Renal cortex interstitium (tissue), 11 donors: ENCODE results near the gene GPLD1. TPM values are rescaled to one million over a fixed set of nuclear protein-coding genes. Genes with fewer than 3 reads are reported as not detected.

Experiments used
- DNase-seq, 11 donors: peaks; one replicate each; pipeline ENCODE4 v3.0.0-alpha.2; 2013; ENCODE audit warnings: low read depth in 9 of 11, low spot score in 4 of 11; ENCODE audit errors: extremely low read depth in 1 of 11
- polyA plus RNA-seq, 3 donors: library from polyadenylated mRNA; unstranded; fragments of 120-200 nt; gene quantifications; one replicate each; pipeline ENCODE4 v1.2.1, GENCODE V29; 2013; ENCODE audit not compliant: insufficient read length in 3 of 3

Gene GPLD1
- polyA plus RNA-seq, 3 donors: 3.0 to 4.0 (median 3.7) TPM

DNA sequence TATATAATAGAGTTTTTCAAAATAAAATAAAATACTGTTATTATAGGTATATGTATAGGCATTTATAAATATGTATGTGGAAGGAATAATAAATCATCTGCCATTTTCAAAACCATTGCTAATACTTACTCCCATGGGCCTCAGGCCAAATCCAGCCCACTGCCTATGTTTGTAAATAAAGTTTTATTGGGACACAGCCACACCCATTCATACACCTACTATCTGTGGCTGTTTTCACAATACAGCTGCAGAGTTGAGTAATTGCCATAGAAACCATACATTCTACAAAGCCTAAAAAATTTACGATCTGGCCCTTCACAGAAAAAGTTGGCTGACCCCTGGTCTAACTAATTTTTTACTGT is 14.9 kb upstream of the GPLD1 start:
- DNase-seq: no peak

DNA sequence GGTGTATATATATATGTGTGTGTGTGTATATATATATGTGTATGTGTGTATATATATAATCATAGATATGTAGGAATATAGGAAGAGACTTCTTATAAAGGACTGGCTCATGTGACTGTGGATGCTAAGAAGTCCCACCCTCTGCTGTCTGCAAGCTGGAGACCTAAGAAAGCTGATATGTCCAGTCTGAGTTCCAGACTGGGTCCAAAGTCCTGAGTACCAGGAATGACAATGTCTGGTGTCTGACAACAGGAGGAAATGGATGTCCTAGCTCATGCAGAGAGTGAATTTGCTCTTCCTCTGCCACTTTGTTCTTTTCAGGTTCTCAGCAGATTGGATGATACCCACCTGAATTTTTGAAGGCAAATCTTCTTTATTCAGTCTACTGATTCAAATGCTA is 12.5 kb upstream of the GPLD1 start:
- no peak for DNase-seq

DNA sequence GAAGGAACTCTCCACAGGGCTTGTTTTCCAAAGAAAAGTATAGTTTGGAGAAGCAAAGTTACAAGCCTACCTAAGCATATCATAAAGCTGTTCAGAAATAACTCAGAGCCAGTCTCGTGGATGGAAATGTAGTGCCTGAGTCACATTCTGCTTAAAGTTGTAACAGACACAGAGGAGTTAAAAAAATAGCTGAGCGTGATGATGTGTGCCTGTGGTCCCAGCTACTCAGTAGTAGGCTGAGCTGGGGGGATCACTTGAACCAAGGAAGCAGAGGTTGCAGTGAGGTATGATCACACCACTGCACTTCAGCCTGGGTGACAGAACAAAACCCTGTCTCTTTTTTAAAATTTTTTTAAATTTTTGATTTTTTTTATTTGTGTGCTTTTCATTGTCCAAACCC is 12.0 kb upstream of the GPLD1 start:
- no peak for DNase-seq

DNA sequence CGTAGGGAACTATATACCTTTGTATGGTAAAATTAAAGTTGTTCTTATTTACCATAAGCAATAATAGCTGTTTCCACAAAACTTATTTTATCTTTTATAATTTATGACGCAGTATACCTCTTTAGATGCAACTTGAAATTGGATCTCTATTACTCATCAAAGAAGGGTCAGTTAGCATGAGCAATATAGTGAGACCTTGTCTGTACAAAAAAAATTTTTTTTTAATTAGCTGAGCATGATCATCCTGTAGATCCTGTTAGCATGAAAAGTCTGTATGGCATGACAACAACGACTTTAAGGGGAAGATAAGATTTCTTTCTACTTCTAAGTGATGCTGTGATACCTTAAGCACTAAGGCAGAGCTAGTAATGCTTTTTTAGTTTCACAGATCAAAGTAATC is 11.3 kb upstream of the GPLD1 start:
- DNase-seq: no peak

DNA sequence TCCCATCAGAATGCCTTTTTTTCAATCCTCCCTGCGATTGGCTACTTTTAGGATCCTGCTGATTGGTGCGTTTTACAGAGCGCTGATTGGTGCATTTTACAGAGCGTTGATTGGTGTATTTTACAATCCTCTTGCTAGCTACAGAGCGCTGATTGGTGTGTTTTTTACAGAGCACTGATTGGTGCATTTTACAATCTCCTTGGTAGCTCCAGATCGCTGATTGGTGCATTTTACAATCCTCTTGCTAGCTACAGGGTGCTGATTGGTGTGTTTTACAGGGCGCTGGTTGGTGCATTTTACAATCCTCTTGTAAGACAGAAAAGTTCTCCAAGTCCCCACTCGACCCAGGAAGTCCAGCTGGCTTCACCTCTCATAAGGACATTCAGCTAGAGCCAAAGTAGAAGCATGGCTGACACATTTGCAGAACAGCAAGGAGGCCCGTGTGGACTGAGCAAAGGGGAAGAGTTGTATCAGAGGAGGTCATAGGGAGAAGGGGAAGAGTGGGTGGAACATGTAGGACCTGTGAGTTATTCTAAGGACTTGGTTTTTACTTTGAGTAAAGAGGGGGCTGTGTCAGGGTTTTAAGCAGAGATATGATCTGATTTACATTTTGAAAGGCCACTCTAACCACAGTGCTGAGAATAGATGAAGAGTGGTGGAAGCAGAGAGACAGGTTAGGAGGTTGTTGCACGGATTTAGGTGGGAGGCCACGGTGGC is 8.0 kb upstream of the GPLD1 start:
- no peak for DNase-seq

DNA sequence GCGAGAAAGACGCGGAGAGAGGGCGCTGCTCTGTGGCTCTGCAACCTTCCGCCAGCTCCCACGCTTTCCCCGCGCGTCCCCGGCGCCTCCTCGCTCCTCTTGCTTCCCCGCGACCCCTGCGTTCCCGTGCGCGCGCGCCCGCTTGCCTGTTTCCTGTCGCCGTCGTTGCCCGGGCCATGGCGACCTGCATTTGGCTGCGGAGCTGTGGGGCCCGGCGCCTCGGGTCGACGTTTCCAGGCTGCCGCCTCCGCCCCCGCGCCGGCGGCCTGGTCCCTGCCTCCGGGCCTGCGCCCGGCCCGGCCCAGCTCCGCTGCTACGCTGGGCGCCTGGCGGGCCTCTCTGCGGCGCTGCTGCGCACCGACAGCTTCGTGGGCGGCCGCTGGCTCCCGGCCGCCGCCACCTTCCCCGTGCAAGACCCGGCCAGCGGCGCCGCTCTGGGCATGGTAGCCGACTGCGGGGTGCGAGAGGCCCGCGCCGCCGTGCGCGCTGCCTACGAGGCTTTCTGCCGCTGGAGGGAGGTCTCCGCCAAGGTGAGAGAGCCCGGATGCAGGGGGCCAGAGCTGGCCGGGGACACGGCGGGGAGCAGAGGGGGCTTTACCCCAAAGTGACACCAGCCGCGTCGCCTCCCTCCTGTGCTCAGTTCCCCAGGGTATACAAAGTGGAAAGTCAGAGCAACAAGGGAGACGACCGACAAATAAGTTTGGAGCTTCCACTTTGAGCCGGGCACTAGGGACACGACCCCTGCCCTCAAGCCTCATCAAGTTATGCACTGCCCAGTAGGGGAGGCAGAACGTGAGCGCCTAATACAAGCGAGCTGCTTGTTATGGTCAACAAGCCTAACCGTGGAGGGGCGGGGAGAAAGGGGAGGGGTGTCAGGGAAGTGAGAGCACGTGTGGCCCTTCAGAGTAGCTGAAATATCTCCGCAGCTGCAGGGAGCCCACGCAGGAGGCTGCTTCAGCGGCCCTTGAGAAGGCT is 5.7 kb upstream of the GPLD1 start, which contains the start of gene ALDH5A1:
Gene ALDH5A1, plus strand, starts transcription at position 149 of the 975 bp plus-strand sequence. Its CDS starts 28 bp downstream, at position 177.
- peak; percentile 37 to 78 (median 70) for DNase-seq

DNA sequence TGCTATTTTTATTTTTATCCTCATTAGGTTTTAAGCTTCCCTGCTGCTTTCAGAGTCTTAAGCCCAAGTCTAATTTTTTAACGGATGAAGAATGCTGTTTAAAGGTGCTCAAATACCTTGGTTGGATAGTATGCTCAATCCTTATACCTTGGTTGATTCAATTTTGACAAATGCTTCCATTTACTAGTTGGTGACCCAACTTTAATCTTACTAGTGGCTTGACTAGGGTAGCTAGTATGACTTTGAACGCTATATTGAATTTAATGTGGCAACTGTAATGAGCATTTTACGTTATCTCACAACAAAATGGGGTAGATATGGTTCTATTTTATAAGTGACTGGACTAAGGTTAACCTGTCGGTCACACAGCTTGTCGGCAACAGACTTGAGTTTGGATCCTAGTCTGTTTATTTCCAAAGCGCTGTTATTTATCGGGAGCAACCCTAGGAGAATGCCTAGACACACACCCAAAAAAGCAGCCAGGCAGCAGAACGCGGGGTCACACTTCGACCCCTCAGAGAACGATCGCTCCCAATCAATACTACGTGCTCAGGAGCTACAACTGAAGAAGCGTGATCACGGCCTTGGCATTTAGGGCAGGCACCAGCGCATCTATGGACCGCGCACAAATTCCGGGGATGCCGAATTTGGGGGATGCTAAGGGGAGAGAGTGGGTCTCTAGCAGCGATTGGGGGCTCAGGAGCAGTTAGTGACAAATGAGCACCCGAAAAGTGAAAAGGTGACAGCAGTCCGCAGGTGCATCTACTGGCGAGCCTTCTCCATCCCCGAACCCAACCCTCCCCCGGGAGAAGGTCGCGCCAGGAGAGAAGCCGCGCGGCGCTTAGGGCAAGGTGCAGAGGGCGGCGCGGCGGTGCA is 4.8 kb upstream of the GPLD1 start:
- peak in 1 of 11 donors; percentile 4 for DNase-seq

DNA sequence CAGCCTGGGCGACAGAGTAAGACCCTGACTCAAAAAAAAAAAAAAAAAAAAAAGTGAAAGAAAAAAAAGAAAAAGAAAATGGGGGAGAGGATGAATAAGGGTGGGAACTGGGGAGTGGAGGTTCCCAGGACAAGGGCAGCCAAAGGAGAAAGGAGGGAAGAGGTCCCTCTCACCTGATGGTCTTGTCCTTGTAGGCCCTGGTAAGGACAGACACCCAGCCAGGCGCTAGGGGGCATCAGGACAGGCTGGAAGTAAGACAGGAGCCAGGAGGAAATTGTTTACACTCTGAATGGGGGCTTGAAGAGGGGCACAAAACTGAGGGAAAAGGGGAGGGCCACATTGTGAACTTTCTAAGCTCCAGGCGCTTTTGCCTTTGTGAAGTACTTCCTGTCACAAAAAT is 3.1 kb upstream of the GPLD1 start:
- DNase-seq: peak in 1 of 11 donors; percentile 7

DNA sequence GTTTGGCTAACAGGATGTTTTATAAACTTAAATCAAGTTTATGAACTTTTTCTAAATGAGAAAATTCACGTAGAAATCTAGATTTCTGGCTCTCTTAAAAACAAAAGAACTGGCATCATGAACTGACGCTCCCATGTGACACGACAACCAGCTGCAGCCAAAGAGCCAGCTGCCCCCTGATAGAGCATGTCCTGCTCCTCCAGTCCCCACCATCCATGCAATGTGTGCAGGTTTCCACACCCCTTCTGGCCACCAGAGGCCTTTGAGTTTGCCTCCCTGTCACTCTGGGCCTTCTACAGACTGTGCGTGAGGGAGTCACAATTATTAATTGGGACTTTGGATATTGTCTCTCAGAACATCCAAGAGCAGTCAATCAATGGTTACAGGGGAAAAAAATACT is 1.6 kb upstream of the GPLD1 start:
- no peak for DNase-seq

DNA sequence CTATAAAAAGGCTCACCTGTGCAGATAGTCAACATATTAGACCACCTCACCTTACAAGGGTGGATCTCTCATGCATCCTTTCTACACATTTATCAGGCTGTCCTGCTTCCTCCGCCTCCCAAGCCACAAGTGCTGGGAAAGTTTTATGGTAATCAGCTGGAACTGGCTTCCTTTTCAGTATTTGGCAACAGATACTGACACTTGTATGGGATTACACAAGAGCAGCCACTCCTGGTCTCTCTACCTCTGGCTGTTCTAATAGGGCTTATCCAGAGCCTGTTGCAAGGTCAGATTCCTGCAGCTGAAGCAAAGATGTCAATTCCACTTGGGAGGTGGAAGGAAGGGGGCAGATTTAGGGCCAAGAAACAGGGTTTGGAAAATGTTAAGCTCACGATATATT is 503 bp upstream of the GPLD1 start:
- no peak for DNase-seq

DNA sequence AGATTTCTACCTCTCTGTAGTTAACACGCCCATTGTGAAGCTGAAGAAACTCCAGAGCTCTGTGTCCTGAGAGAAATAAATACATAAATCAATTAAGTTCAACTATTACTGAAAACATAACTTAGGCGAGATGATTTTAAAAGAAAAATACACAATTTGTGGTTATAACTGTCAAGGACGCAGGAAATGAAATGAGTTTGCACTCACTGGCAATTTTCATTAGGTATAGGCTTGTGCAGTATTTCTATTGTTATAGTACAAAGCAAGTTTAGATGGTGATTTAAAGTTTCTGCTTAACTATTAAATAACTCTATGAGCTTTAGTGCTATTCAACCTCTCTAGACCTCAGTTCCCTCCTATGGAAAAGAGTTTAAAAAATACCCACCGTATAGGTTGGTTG is 3.3 kb downstream of the GPLD1 start:
- no peak for DNase-seq

DNA sequence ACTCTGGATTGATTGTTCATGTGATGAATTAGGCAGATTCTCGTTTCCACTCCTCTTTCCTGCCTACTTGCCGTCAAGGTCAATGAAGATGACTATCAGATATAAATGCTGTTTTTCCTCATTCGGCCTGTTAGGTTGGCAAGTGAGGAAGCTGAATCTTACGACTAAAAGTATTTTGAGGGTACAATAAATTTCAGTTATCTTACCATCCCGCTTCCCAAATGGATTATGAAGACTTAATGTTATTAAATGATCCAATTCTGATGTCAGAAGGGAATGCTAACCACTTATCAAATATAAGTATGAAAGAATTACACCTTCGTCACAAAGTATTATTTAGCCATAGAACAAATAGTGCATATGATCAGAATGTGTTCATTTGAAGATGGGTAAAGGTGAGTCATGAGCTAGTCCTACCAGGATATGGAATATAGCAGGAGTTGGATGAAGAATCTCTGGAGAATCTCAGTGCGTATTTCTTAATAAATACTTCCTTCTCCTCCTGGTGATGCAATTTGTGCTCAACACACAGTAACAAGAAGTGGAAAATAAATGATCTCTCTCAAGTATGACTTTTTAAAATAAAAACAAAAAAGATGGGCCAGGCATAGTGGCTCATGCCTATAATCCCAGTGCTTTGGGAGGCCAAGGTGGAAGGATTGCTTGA is 4.6 kb downstream of the GPLD1 start:
- no peak for DNase-seq

DNA sequence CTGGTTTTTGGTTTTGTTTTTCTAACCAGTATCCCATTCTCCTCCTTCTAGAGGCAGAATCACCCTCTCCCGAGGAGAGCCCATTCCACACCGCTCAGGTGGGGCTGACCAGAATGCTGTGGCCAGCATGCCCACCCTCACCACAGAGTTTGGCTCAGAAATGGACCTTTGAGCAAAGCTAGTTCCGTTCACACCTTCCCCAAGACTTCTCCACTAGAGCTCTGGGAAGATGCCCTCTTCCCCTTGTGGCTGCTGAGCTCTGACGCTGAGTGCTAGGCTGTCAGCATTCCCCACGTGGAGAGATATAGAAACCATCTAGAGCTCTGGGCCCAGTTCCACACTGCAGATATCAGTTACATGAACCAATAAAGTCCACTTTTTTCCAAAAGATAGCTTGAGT is 7.9 kb downstream of the GPLD1 start:
- no peak for DNase-seq

DNA sequence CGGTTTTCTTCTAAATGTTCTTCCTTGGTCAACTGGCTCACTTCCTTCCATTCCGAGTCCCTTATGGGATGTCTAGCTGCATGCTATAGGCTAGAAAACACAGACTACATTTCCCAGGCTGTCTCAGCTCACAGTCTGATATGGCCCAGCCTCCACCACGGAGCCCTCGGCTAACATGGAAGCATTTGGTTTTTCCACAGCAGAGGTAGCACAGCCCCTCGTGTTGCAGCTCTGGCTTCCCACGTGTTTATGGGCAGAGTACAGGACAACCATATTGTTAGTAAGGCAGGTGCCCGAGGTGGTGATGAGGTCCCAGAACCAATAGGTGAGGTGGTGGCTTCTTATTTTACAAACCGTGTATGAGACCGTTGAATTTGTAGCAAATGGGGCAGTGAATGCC is 8.7 kb downstream of the GPLD1 start:
- no peak for DNase-seq

DNA sequence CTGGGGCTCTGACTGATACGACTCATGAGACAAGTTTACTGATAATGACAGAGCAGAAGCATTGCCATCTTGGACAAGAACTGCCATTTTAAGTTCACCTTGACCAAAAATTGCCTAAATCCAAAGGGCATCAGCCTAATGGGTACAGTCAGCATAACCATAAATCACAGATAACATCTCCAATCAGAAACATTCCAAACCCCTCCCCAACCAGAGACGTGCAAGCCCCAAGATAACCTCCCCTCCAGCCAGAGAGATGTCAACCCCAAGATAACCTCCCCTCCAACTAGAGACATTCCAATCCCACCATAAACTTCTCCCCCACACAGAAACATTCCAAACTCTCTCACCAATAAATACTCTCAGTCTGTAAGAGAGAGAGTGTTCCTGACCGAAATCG is 10.5 kb downstream of the GPLD1 start:
- DNase-seq: no peak

DNA sequence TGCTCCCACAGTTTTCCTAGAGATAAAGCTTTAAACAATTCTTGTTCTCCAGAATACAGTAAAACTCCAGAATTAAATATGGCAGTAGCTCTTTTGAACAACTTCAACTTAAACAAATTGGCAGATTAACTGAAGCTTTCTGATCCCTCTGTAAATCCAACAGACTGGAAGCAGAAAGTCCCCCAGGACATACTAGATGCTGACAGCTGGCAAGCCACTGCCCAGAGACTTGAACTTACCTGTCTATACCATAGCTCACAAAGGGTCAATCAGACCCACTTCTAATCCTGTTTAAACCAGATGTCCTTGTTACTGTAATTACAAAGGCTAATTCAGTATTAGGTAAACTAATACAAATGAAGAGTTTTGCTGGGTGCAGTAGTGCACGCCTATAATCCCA is 12.3 kb downstream of the GPLD1 start:
- DNase-seq: no peak

DNA sequence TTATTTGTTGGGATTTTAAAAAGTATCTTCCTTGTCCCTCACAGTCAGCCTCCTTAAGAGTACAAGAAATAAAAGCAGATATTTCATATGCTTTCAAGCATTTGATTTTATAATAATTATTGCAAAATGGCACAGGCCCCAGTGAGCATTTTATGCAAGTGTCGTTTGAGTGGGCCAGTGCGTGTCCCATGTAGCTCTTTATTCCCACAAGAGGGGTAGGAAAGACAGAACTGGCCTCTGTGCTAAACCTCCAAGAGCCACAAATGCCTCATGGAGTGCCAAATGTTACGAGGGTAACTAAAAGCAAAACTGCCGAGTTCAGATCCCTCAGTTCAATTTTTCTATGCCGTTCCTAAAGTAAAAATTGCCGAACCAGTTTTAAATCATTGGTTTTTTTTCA is 12.7 kb downstream of the GPLD1 start:
- no peak for DNase-seq

DNA sequence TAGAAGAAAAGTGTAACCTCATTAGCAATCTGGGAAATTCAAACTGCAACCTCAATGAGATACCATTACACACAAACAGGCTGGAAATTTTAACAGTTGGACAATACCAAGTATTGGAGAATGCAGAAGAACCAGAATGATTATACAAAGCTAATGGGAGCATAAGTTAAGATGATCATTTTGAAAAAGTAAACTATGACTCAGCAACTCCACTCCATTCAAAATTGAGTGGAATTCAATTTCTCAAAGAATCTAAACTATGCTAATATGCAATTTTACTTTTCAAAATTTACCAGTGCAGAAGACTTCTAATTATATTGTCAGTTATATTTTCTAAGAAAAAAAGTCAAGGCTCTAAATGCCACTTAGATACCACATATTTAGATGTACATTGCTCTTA is 17.2 kb downstream of the GPLD1 start:
- no peak for DNase-seq

DNA sequence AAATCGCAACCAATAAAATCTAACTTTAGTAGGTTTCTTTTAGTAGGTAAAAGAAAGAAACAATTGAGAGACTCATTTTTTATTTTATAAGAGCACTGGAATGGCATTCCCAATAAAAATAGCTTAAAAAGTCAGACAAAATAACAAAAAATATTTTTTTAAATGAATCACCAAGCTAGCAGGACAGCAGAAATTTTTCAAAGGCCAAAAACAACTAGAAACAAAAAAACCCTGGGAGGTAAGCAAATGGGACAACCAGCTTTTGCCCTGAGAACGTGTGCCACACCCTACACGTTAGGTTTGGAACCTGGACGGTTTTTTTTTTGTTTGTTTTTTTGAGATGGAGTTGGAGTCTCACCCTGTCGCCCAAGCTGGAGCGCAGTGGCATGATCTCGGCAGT is 19.6 kb downstream of the GPLD1 start:
- no peak for DNase-seq
